Immature natural killer cell (primary cell): ENCODE data around the gene HDLBP. TPM values are rescaled to one million over a fixed set of nuclear protein-coding genes. Genes with fewer than 3 reads are reported as not detected.
A peak's percentile ranks its signal among the peaks of the same experiment; 100 is the strongest.

Source experiments
- DNase-seq, 3 donors: peaks; one replicate each; pipeline ENCODE4 v3.0.0; 2022; ENCODE audit warnings: mixed read lengths in 1 of 3
- H3K27ac Mint-ChIP-seq, 6 donors: one replicate each; pipeline ENCODE4 v1.8.0; 2020; ENCODE audit warnings: mixed read lengths in 6 of 6, mild to moderate bottlenecking in 5 of 6, inconsistent platforms in 4 of 6, moderate library complexity in 3 of 6
- H3K27me3 Mint-ChIP-seq, 3 donors: one replicate each; pipeline ENCODE4 v1.8.0; 2020 to 2021; ENCODE audit warnings: low read depth in 3 of 3, mild to moderate bottlenecking in 3 of 3, mixed read lengths in 3 of 3, moderate library complexity in 3 of 3, inconsistent platforms in 1 of 3
- H3K36me3 Mint-ChIP-seq, 3 donors: one replicate each; pipeline ENCODE4 v1.8.0; 2020; ENCODE audit warnings: mixed read lengths in 3 of 3, inconsistent platforms in 2 of 3, mild to moderate bottlenecking in 2 of 3
- H3K4me1 Mint-ChIP-seq, 2 donors: one replicate each; pipeline ENCODE4 v1.8.0; 2020; ENCODE audit warnings: inconsistent platforms in 2 of 2, mild to moderate bottlenecking in 2 of 2, mixed read lengths in 2 of 2, moderate library complexity in 1 of 2
- H3K4me3 Mint-ChIP-seq, 5 donors: one replicate each; pipeline ENCODE4 v1.8.0; 2020; ENCODE audit warnings: mild to moderate bottlenecking in 5 of 5, mixed read lengths in 5 of 5, inconsistent platforms in 3 of 5, moderate library complexity in 3 of 5
- H3K9me3 Mint-ChIP-seq, 6 donors: one replicate each; pipeline ENCODE4 v1.8.0; 2020; ENCODE audit warnings: mild to moderate bottlenecking in 6 of 6, mixed read lengths in 6 of 6, inconsistent platforms in 4 of 6, moderate library complexity in 3 of 6
- polyA plus RNA-seq, 3 donors: library from polyadenylated mRNA; unstranded; fragments of 300-500 nt; fragmentation: Illumina TruSeq; gene quantifications; one replicate each; pipeline ENCODE4 v1.2.3, GENCODE V29; 2021

HDLBP gene
- polyA plus RNA-seq, 3 donors from 2014 or later: 20.4 to 71.7 (median 31.5) TPM

- H3K9me3 Mint-ChIP-seq: no peaks in the 10 kb centered on the region
- H3K4me3 Mint-ChIP-seq: no peak overlapping the region
- peaks cover 2 to 5% of the 10 kb centered on the region in 2 donors for H3K4me1 Mint-ChIP-seq
- peaks cover 41 to 58% (median 52%) of the 10 kb centered on the region in 3 donors for H3K36me3 Mint-ChIP-seq
- no peak for DNase-seq
- H3K27me3 Mint-ChIP-seq: peaks cover 0 to 4% (median 0%) of the 10 kb centered on the region in 3 donors
- H3K27ac Mint-ChIP-seq: peak overlapping the region in 1 of 6 donors; percentile 23
These were observed 75.0 kb downstream of the HDLBP start for GRCh38 chr2:241240320-241241004.

GRCh38 chr2:241239552-241240202 is 75.8 kb downstream of the HDLBP start:
- Mint-ChIP-seq H3K36me3 (peaks cover 41 to 63% (median 52%) of the 10 kb centered on the region in 3 donors), H3K4me1 (peaks cover 2 to 5% of the 10 kb centered on the region in 2 donors), H3K27ac (peak overlapping the region in 2 of 6 donors; percentile 23 to 34), H3K9me3 (no peaks in the 10 kb centered on the region), H3K4me3 (no peak overlapping the region), H3K27me3 (peaks cover 0 to 4% (median 0%) of the 10 kb centered on the region in 3 donors)
- DNase-seq: no peak

GRCh38 chr2:241238693-241239198 is 76.7 kb downstream of the HDLBP start:
- no peaks in the 10 kb centered on the region for H3K9me3 Mint-ChIP-seq
- peak overlapping the region in 1 of 6 donors; percentile 80 for H3K27ac Mint-ChIP-seq
- no peak for DNase-seq
- H3K27me3 Mint-ChIP-seq: peaks cover 0 to 4% (median 0%) of the 10 kb centered on the region in 3 donors
- H3K36me3 Mint-ChIP-seq: peaks cover 34 to 63% (median 45%) of the 10 kb centered on the region in 3 donors
- H3K4me3 Mint-ChIP-seq: no peak overlapping the region
- peaks cover 2 to 5% of the 10 kb centered on the region in 2 donors for H3K4me1 Mint-ChIP-seq

GRCh38 chr2:241237949-241238371 is 77.5 kb downstream of the HDLBP start:
- DNase-seq: no peak
- Mint-ChIP-seq H3K27ac (no peak overlapping the region), H3K4me3 (no peak overlapping the region), H3K27me3 (peaks cover 0 to 4% (median 0%) of the 10 kb centered on the region in 3 donors), H3K36me3 (peaks cover 32 to 63% (median 43%) of the 10 kb centered on the region in 3 donors), H3K4me1 (peaks cover 2 to 5% of the 10 kb centered on the region in 2 donors), H3K9me3 (no peaks in the 10 kb centered on the region)

GRCh38 chr2:241237047-241237446 is 78.4 kb downstream of the HDLBP start:
- H3K27me3 Mint-ChIP-seq: peaks cover 0 to 4% (median 0%) of the 10 kb centered on the region in 3 donors
- no peaks in the 10 kb centered on the region for H3K9me3 Mint-ChIP-seq
- H3K27ac Mint-ChIP-seq: no peak overlapping the region
- no peak for DNase-seq
- peaks cover 23 to 54% (median 38%) of the 10 kb centered on the region in 3 donors for H3K36me3 Mint-ChIP-seq
- peaks cover 2 to 5% of the 10 kb centered on the region in 2 donors for H3K4me1 Mint-ChIP-seq
- H3K4me3 Mint-ChIP-seq: no peak overlapping the region

GRCh38 chr2:241235859-241236593 is 79.4 kb downstream of the HDLBP start:
- H3K4me3 Mint-ChIP-seq: no peak overlapping the region
- H3K27ac Mint-ChIP-seq: no peak overlapping the region
- no peaks in the 10 kb centered on the region for H3K9me3 Mint-ChIP-seq
- peaks cover 3 to 4% of the 10 kb centered on the region in 2 donors for H3K4me1 Mint-ChIP-seq
- peaks cover 0 to 6% (median 0%) of the 10 kb centered on the region in 3 donors for H3K27me3 Mint-ChIP-seq
- DNase-seq: no peak
- H3K36me3 Mint-ChIP-seq: peaks cover 28 to 58% (median 41%) of the 10 kb centered on the region in 3 donors

GRCh38 chr2:241234962-241235740 is 80.3 kb downstream of the HDLBP start:
- peaks cover 0 to 1% of the 10 kb centered on the region in 2 donors for H3K4me1 Mint-ChIP-seq
- DNase-seq: no peak
- peaks cover 21 to 58% (median 33%) of the 10 kb centered on the region in 3 donors for H3K36me3 Mint-ChIP-seq
- peaks cover 0 to 6% (median 0%) of the 10 kb centered on the region in 3 donors for H3K27me3 Mint-ChIP-seq
- H3K27ac Mint-ChIP-seq: no peak overlapping the region
- H3K4me3 Mint-ChIP-seq: no peak overlapping the region
- H3K9me3 Mint-ChIP-seq: no peaks in the 10 kb centered on the region

GRCh38 chr2:241234066-241234790 is 81.2 kb downstream of the HDLBP start:
- DNase-seq: no peak
- peaks cover 0 to 2% of the 10 kb centered on the region in 2 donors for H3K4me1 Mint-ChIP-seq
- no peak overlapping the region for H3K4me3 Mint-ChIP-seq
- peaks cover 19 to 55% (median 33%) of the 10 kb centered on the region in 3 donors for H3K36me3 Mint-ChIP-seq
- H3K27ac Mint-ChIP-seq: no peak overlapping the region
- no peaks in the 10 kb centered on the region for H3K9me3 Mint-ChIP-seq
- peaks cover 0 to 9% (median 0%) of the 10 kb centered on the region in 3 donors for H3K27me3 Mint-ChIP-seq

- Mint-ChIP-seq H3K4me1 (peaks cover 0 to 4% of the 10 kb centered on the region in 2 donors), H3K9me3 (no peaks in the 10 kb centered on the region), H3K27ac (peak overlapping the region in 1 of 6 donors; percentile 12), H3K27me3 (peaks cover 0 to 9% (median 0%) of the 10 kb centered on the region in 3 donors), H3K36me3 (peaks cover 15 to 51% (median 27%) of the 10 kb centered on the region in 3 donors), H3K4me3 (no peak overlapping the region)
- no peak for DNase-seq
These were observed 82.5 kb downstream of the HDLBP start for GRCh38 chr2:241232736-241233575.

- Mint-ChIP-seq H3K9me3 (no peaks in the 10 kb centered on the region), H3K4me3 (no peak overlapping the region), H3K27ac (no peak overlapping the region), H3K36me3 (peaks cover 21 to 49% (median 21%) of the 10 kb centered on the region in 3 donors), H3K4me1 (peaks cover 0 to 4% of the 10 kb centered on the region in 2 donors), H3K27me3 (peaks cover 0 to 7% (median 0%) of the 10 kb centered on the region in 3 donors)
- no peak for DNase-seq
These were observed 85.0 kb downstream of the HDLBP start for GRCh38 chr2:241230435-241230834.

- peaks cover 0 to 10% (median under 1%) of the 10 kb centered on the region in 3 donors for H3K27me3 Mint-ChIP-seq
- no peaks in the 10 kb centered on the region for H3K9me3 Mint-ChIP-seq
- H3K4me3 Mint-ChIP-seq: no peak overlapping the region
- peaks cover 21 to 44% (median 21%) of the 10 kb centered on the region in 3 donors for H3K36me3 Mint-ChIP-seq
- no peak for DNase-seq
- H3K27ac Mint-ChIP-seq: no peak overlapping the region
- H3K4me1 Mint-ChIP-seq: peaks cover 0 to 4% of the 10 kb centered on the region in 2 donors
These were observed 85.7 kb downstream of the HDLBP start for GRCh38 chr2:241229563-241230401.
